ENCODE measurements around the gene FXR2.

GRCh38 chr17:7626956-7627249 lies 12.2 kb upstream of the FXR2 start:
- no peak for TF ChIP-seq CTCF (IDR thresholded peaks at IDR 0.05)
- TF ChIP-seq POLR2A (IDR thresholded peaks at IDR 0.05) = no peak

Measured in testis (tissue), 2 donors.